Mesenchymal stem cell (in vitro differentiated cells and primary cell): ENCODE measurements around the gene ZNF579.

Experiments
- DNase-seq: peaks from one replicate; pipeline ENCODE4 v3.0.0-alpha.2; 2013
- H2AFZ ChIP-seq: one replicate; pipeline ENCODE4 v1.6.1; 2013; ENCODE audit warnings: low read depth, mild to moderate bottlenecking, control low read depth, inconsistent platforms, low read length, moderate library complexity
- H2AK5ac ChIP-seq: 2 replicates; pipeline ENCODE4 v1.6.1; 2013; ENCODE audit warnings: low read length, moderate library complexity, mild to moderate bottlenecking, inconsistent platforms; ENCODE audit not compliant: severe bottlenecking
- H2BK120ac ChIP-seq: one replicate; pipeline ENCODE4 v1.6.1; 2013; ENCODE audit warnings: low read depth, mild to moderate bottlenecking, inconsistent platforms, low read length, moderate library complexity
- H2BK12ac ChIP-seq, 2 experiments: one replicate each; pipeline ENCODE4 v1.6.1; 2013; ENCODE audit warnings: inconsistent platforms in 2 of 2, low read length in 2 of 2, mild to moderate bottlenecking in 2 of 2, moderate library complexity in 2 of 2, control low read depth in 1 of 2
- H2BK15ac ChIP-seq: one replicate; pipeline ENCODE4 v1.6.1; 2013; ENCODE audit warnings: mild to moderate bottlenecking, low read depth, inconsistent platforms; ENCODE audit not compliant: poor library complexity, severe bottlenecking
- H2BK5ac ChIP-seq: 2 replicates; pipeline ENCODE4 v1.6.1; 2013; ENCODE audit warnings: low read depth, mild to moderate bottlenecking, low read length, control low read depth, inconsistent platforms; ENCODE audit not compliant: poor library complexity, severe bottlenecking
- H3K14ac ChIP-seq, 2 experiments: one replicate each; pipeline ENCODE4 v1.6.1; 2013; ENCODE audit warnings: inconsistent platforms in 2 of 2, low read length in 2 of 2, control low read depth in 1 of 2, mild to moderate bottlenecking in 1 of 2, moderate library complexity in 1 of 2
- H3K18ac ChIP-seq, 2 experiments: one replicate each; pipeline ENCODE4 v1.6.1; 2013; ENCODE audit warnings: inconsistent platforms in 2 of 2, low read length in 2 of 2, control low read depth in 1 of 2, low read depth in 1 of 2, mild to moderate bottlenecking in 1 of 2
- H3K23ac ChIP-seq, 2 experiments: one replicate each; pipeline ENCODE4 v1.6.1; 2013; ENCODE audit warnings: inconsistent platforms in 2 of 2, low read length in 2 of 2, mild to moderate bottlenecking in 2 of 2, moderate library complexity in 2 of 2, control low read depth in 1 of 2
- H3K27ac ChIP-seq: 2 replicates; pipeline ENCODE4 v1.5.1; 2013; ENCODE audit warnings: mild to moderate bottlenecking, moderate library complexity, low read length, control low read depth, inconsistent platforms; ENCODE audit not compliant: poor library complexity, severe bottlenecking
- H3K27me3 ChIP-seq, 2 experiments: 2 replicates each; pipeline versions ENCODE4 v1.6.1 to v1.7.0; 2013; ENCODE audit warnings: low read length in 2 of 2, mild to moderate bottlenecking in 2 of 2, moderate library complexity in 2 of 2, control low read depth in 1 of 2, inconsistent platforms in 1 of 2; ENCODE audit not compliant: control insufficient read depth in 1 of 2, insufficient read depth in 1 of 2
- H3K36me3 ChIP-seq, 2 experiments: 2 replicates each; pipeline versions ENCODE4 v1.6.1 to v1.7.0; 2013; ENCODE audit warnings: low read length in 2 of 2, control low read depth in 1 of 2, inconsistent platforms in 1 of 2, low read depth in 1 of 2, mild to moderate bottlenecking in 1 of 2; ENCODE audit not compliant: insufficient read depth in 2 of 2, control insufficient read depth in 1 of 2
- H3K4ac ChIP-seq, 2 experiments: one replicate each; pipeline ENCODE4 v1.6.1; 2013; ENCODE audit warnings: inconsistent platforms in 2 of 2, low read length in 2 of 2, mild to moderate bottlenecking in 2 of 2, moderate library complexity in 2 of 2, control low read depth in 1 of 2, low read depth in 1 of 2
- H3K4me1 ChIP-seq: 2 replicates; pipeline ENCODE4 v1.6.1; 2013; ENCODE audit warnings: low read depth, low read length, control low read depth; ENCODE audit not compliant: control insufficient read depth, insufficient read depth
- H3K4me2 ChIP-seq: 2 replicates; pipeline ENCODE4 v1.6.1; 2013; ENCODE audit warnings: low read length, mild to moderate bottlenecking, inconsistent platforms; ENCODE audit not compliant: poor library complexity, severe bottlenecking
- H3K4me3 ChIP-seq, 2 experiments: 2 replicates each; pipeline versions ENCODE4 v1.5.1 to v1.7.0; 2013; ENCODE audit warnings: low read length in 2 of 2, mild to moderate bottlenecking in 2 of 2, control low read depth in 1 of 2, low read depth in 1 of 2; ENCODE audit not compliant: insufficient read depth in 1 of 2
- H3K79me1 ChIP-seq: replicated peaks from 2 replicates; pipeline ENCODE4 v1.6.1; 2013; ENCODE audit warnings: mild to moderate bottlenecking, control low read depth, low read length, inconsistent platforms; ENCODE audit not compliant: poor library complexity, severe bottlenecking
- H3K9ac ChIP-seq: 2 replicates; pipeline ENCODE4 v1.7.0; 2013; ENCODE audit warnings: mild to moderate bottlenecking, low read length, moderate library complexity
- H3K9me3 ChIP-seq: 2 replicates; pipeline ENCODE4 v1.7.0; 2013; ENCODE audit warnings: mild to moderate bottlenecking, low read length; ENCODE audit not compliant: control insufficient read depth
- H4K8ac ChIP-seq: one replicate; pipeline ENCODE4 v1.6.1; 2013; ENCODE audit warnings: inconsistent platforms, mild to moderate bottlenecking, low read length, moderate library complexity
- H4K91ac ChIP-seq: one replicate; pipeline ENCODE4 v1.6.1; 2013; ENCODE audit warnings: mild to moderate bottlenecking, low read length, inconsistent platforms
- WGBS: methylation state at CpG from one replicate; pipeline ENCODE4 v1.1.7; 2013; ENCODE audit warnings: mixed read lengths; 5-methylcytosine and 5-hydroxymethylcytosine counted together

The ZNF579 gene

GRCh38 chr19:55552620-55553019 is 28.0 kb downstream of the ZNF579 start:
- Histone ChIP-seq H4K8ac (no peak overlapping the region), H2BK120ac (no peak overlapping the region), H3K4me1 (peaks cover 21% of the 10 kb centered on the region), H3K14ac (no peak overlapping the region), H3K9me3 (no peaks in the 10 kb centered on the region), H2AFZ (no peak overlapping the region), H3K27me3 (peaks cover 0 to 8% of the 10 kb centered on the region in 2 experiments), H3K23ac (no peak overlapping the region), H3K4ac (no peak overlapping the region), H3K79me1 (no peaks in the 10 kb centered on the region), H3K9ac (no peak overlapping the region), H2BK12ac (no peak overlapping the region), H2AK5ac (no peak overlapping the region), H3K4me2 (peak overlapping the region; percentile 19), H3K18ac (no peak overlapping the region), H3K27ac (peak overlapping the region; percentile 67), H4K91ac (no peak overlapping the region), H3K36me3 (no peaks in the 10 kb centered on the region), H2BK15ac (no peak overlapping the region), H2BK5ac (no peak overlapping the region), H3K4me3 (no peak overlapping the region)
- DNase-seq, result peak; percentile 72
- WGBS, result 40% methylated on average over 13 of the region's 13 CpGs

- Histone ChIP-seq H4K91ac (no peak overlapping the region), H3K27ac (peak overlapping the region; percentile 67), H3K4ac (no peak overlapping the region), H3K79me1 (no peaks in the 10 kb centered on the region), H3K18ac (no peak overlapping the region), H3K4me1 (peaks cover 25% of the 10 kb centered on the region), H4K8ac (no peak overlapping the region), H3K36me3 (no peaks in the 10 kb centered on the region), H2BK15ac (no peak overlapping the region), H3K27me3 (peaks cover 0 to 6% of the 10 kb centered on the region in 2 experiments), H2AFZ (no peak overlapping the region), H3K14ac (no peak overlapping the region), H3K4me2 (no peak overlapping the region), H3K23ac (no peak overlapping the region), H2BK120ac (no peak overlapping the region), H2BK12ac (no peak overlapping the region), H3K4me3 (no peak overlapping the region), H2BK5ac (no peak overlapping the region), H3K9me3 (no peaks in the 10 kb centered on the region), H2AK5ac (no peak overlapping the region), H3K9ac (no peak overlapping the region)
- DNase-seq, result peak; percentile 6
- 35% methylated on average over 3 of the region's 5 CpGs for WGBS
Observed at GRCh38 chr19:55552206-55552605, 28.4 kb downstream of the ZNF579 start.

- Histone ChIP-seq H2BK12ac (no peak overlapping the region), H3K4me1 (peaks cover 39% of the 10 kb centered on the region), H3K18ac (peak overlapping the region in 1 of 2 experiments; percentile 77), H4K8ac (peak overlapping the region; percentile 96), H3K27ac (peak overlapping the region; percentile 98), H3K36me3 (no peaks in the 10 kb centered on the region), H2BK15ac (no peak overlapping the region), H3K27me3 (peaks cover 0 to 6% of the 10 kb centered on the region in 2 experiments), H2BK5ac (no peak overlapping the region), H3K14ac (no peak overlapping the region), H3K9me3 (no peaks in the 10 kb centered on the region), H3K4me3 (no peak overlapping the region), H3K4ac (no peak overlapping the region), H2AK5ac (no peak overlapping the region), H3K9ac (peak overlapping the region; percentile 83), H4K91ac (no peak overlapping the region), H3K4me2 (no peak overlapping the region), H2AFZ (no peak overlapping the region), H2BK120ac (no peak overlapping the region), H3K79me1 (no peaks in the 10 kb centered on the region), H3K23ac (no peak overlapping the region)
- no peak for DNase-seq
- WGBS, result 13% methylated on average over 4 of the region's 7 CpGs
Observed at GRCh38 chr19:55550321-55550650, 30.4 kb downstream of the ZNF579 start.

- Histone ChIP-seq H3K9ac (peak overlapping the region; percentile 83), H3K23ac (peak overlapping the region; percentile 35 to 83), H2BK120ac (no peak overlapping the region), H3K4me2 (peak overlapping the region; percentile 45), H3K36me3 (no peaks in the 10 kb centered on the region), H3K14ac (peak overlapping the region in 1 of 2 experiments; percentile 44), H3K4me1 (peaks cover 41% of the 10 kb centered on the region), H3K18ac (peak overlapping the region; percentile 51 to 77), H4K8ac (peak overlapping the region; percentile 96), H3K79me1 (no peaks in the 10 kb centered on the region), H2BK5ac (peak overlapping the region; percentile 87), H2BK15ac (peak overlapping the region; percentile 91), H2AFZ (peak overlapping the region; percentile 68), H2BK12ac (peak overlapping the region in 1 of 2 experiments; percentile 3), H3K27me3 (peaks cover 0 to 7% of the 10 kb centered on the region in 2 experiments), H2AK5ac (peak overlapping the region; percentile 84), H3K4ac (no peak overlapping the region), H3K4me3 (peak overlapping the region in 1 of 2 experiments; percentile 60), H3K27ac (peak overlapping the region; percentile 98), H4K91ac (peak overlapping the region; percentile 78), H3K9me3 (no peaks in the 10 kb centered on the region)
- WGBS, result 21% methylated on average over 27 of the region's 36 CpGs
- peak; percentile 58 for DNase-seq
Observed at GRCh38 chr19:55549500-55550320, 30.9 kb downstream of the ZNF579 start.
